DOHH2 (cell line): Measurements from ENCODE around the gene LRFN4.

Source experiments
- H3F3A ChIP-seq: fragments of 200-600 bp; sonication (generic), shearing (Covaris generic); 2 replicates; pipeline ENCODE4 v1.6.0; 2016; ENCODE audit warnings: antibody characterized with exemption, mild to moderate bottlenecking; ENCODE audit not compliant: control insufficient read depth, insufficient read depth
- H3K27ac ChIP-seq: fragments of 200-600 bp; sonication (generic); 2 replicates; pipeline ENCODE4 v1.5.1; 2014; ENCODE audit warnings: low read depth, mild to moderate bottlenecking, low read length, moderate library complexity
- H3K27me3 ChIP-seq: fragments of 200-600 bp; sonication (generic); 2 replicates; pipeline ENCODE4 v1.6.1; 2014; ENCODE audit warnings: mild to moderate bottlenecking, low read length, mixed read lengths; ENCODE audit not compliant: control insufficient read depth
- H3K36me3 ChIP-seq: fragments of 200-600 bp; sonication (generic); 2 replicates; pipeline ENCODE4 v1.6.1; 2014; ENCODE audit warnings: mild to moderate bottlenecking, low read length, moderate library complexity, mixed read lengths; ENCODE audit not compliant: control insufficient read depth
- H3K4me1 ChIP-seq: fragments of 200-600 bp; sonication (generic); 2 replicates; pipeline ENCODE4 v1.6.1; 2014; ENCODE audit warnings: mild to moderate bottlenecking, low read length, mixed read lengths; ENCODE audit not compliant: control insufficient read depth
- H3K4me2 ChIP-seq: fragments of 200-600 bp; sonication (generic); 2 replicates; pipeline ENCODE4 v1.6.0; 2014; ENCODE audit warnings: mild to moderate bottlenecking, low read length, moderate library complexity
- H3K4me3 ChIP-seq: fragments of 200-600 bp; sonication (generic); 2 replicates; pipeline ENCODE4 v1.5.1; 2014; ENCODE audit warnings: mild to moderate bottlenecking, low read length, mixed read lengths
- H3K79me2 ChIP-seq: fragments of 200-600 bp; sonication (generic); 2 replicates; pipeline ENCODE4 v1.6.1; 2014; ENCODE audit warnings: mild to moderate bottlenecking, low read length, mixed read lengths; ENCODE audit not compliant: control insufficient read depth
- H3K9me2 ChIP-seq: fragments of 200-600 bp; sonication (generic); replicated peaks from 2 replicates; pipeline ENCODE4 v1.6.1; 2014; ENCODE audit warnings: mild to moderate bottlenecking, low read length, mixed read lengths; ENCODE audit not compliant: control insufficient read depth
- H3K9me3 ChIP-seq: fragments of 200-600 bp; sonication (generic); 2 replicates; pipeline ENCODE4 v1.6.1; 2014; ENCODE audit warnings: antibody characterized with exemption, low read length, mixed read lengths; ENCODE audit not compliant: control insufficient read depth, insufficient read depth
- H4K20me1 ChIP-seq: fragments of 200-600 bp; sonication (generic); 2 replicates; pipeline ENCODE4 v1.6.0; 2014; ENCODE audit warnings: low read depth, mild to moderate bottlenecking, antibody characterized with exemption, low read length, moderate library complexity; ENCODE audit not compliant: control insufficient read depth, insufficient read depth
- CTCF ChIP-seq: fragments of 200-600 bp; sonication (generic); IDR thresholded peaks from one replicate; pipeline ENCODE4 v1.5.1; 2014; ENCODE audit warnings: antibody characterized with exemption, mild to moderate bottlenecking, low read depth, low read length; ENCODE audit not compliant: poor library complexity, severe bottlenecking
- EZH2phosphoT487 ChIP-seq: fragments of 200-600 bp; sonication (generic); IDR thresholded peaks from 2 replicates; pipeline ENCODE4 v1.6.1; 2017; ENCODE audit warnings: borderline replicate concordance, mild to moderate bottlenecking, antibody characterized with exemption, low read length, moderate library complexity, mixed read lengths

The LRFN4 gene

GRCh38 chr11:66905631-66906030 lies 48.8 kb downstream of the LRFN4 start:
- Histone ChIP-seq H3K27me3 (peaks cover 5% of the 10 kb centered on the region; the same call in 1 of the 2 replicates), H3K4me3 (no peak overlapping the region), H3K36me3 (no peaks in the 10 kb centered on the region), H3K4me2 (no peak overlapping the region), H3K9me2 (no peaks in the 10 kb centered on the region), H3K27ac (no peak overlapping the region), H3K9me3 (no peaks in the 10 kb centered on the region), H4K20me1 (no peaks in the 10 kb centered on the region), H3F3A (no peaks in the 10 kb centered on the region), H3K79me2 (no peaks in the 10 kb centered on the region), H3K4me1 (no peaks in the 10 kb centered on the region)
- TF ChIP-seq EZH2phosphoT487 (no peak), CTCF (no peak)

GRCh38 chr11:66906061-66906733 lies 49.3 kb downstream of the LRFN4 start:
- no peaks in the 10 kb centered on the region for H3F3A ChIP-seq
- no peaks in the 10 kb centered on the region for H3K79me2 ChIP-seq
- H3K9me2 ChIP-seq = no peaks in the 10 kb centered on the region
- no peak overlapping the region for H3K4me2 ChIP-seq
- TF ChIP-seq CTCF (no peak), EZH2phosphoT487 (no peak)
- H3K27me3 ChIP-seq = peaks cover 9% of the 10 kb centered on the region
- no peaks in the 10 kb centered on the region for H3K4me1 ChIP-seq
- no peaks in the 10 kb centered on the region for H3K9me3 ChIP-seq
- H3K4me3 ChIP-seq = no peak overlapping the region
- no peak overlapping the region for H3K27ac ChIP-seq
- no peaks in the 10 kb centered on the region for H3K36me3 ChIP-seq
- no peaks in the 10 kb centered on the region for H4K20me1 ChIP-seq

- Histone ChIP-seq H3K4me2 (no peak overlapping the region), H4K20me1 (no peaks in the 10 kb centered on the region)
These were observed 51.1 kb downstream of the LRFN4 start for GRCh38 chr11:66907751-66908630.

More at GRCh38 chr11:66907751-66908630, 51.1 kb downstream of the LRFN4 start:
- Histone ChIP-seq H3K27me3 (peaks cover 11% of the 10 kb centered on the region), H3K9me3 (no peaks in the 10 kb centered on the region), H3K36me3 (no peaks in the 10 kb centered on the region), H3K27ac (no peak overlapping the region), H3K79me2 (no peaks in the 10 kb centered on the region), H3K9me2 (no peaks in the 10 kb centered on the region), H3K4me1 (no peaks in the 10 kb centered on the region), H3F3A (no peaks in the 10 kb centered on the region), H3K4me3 (no peak overlapping the region)
- no peak for TF ChIP-seq EZH2phosphoT487
- no peak for TF ChIP-seq CTCF
